Neural cell (in vitro differentiated cells): ENCODE measurements around the gene COG5. TPM values are rescaled to one million over a fixed set of nuclear protein-coding genes. Genes with fewer than 3 reads are reported as not detected.

Experiments
- H2AFZ ChIP-seq: fragments of 200-600, 300-800 bp; sonication (generic), shearing (Covaris generic); 2 replicates; pipeline ENCODE4 v1.6.0; 2014; ENCODE audit warnings: low read depth, mild to moderate bottlenecking, antibody characterized with exemption, low read length, moderate library complexity
- H3F3A ChIP-seq: fragments of 200-600 bp; shearing (Covaris generic); 2 replicates; pipeline ENCODE4 v1.6.1; 2016; ENCODE audit warnings: mild to moderate bottlenecking, moderate library complexity, mixed read lengths, antibody characterized with exemption, low read length; ENCODE audit not compliant: insufficient read depth, poor library complexity, severe bottlenecking
- H3K27ac ChIP-seq: fragments of 200-600, 300-800 bp; sonication (generic), shearing (Covaris generic); 2 replicates; pipeline ENCODE4 v1.5.1; 2014; ENCODE audit warnings: mild to moderate bottlenecking, low read length, moderate library complexity
- H3K27me3 ChIP-seq: fragments of 300-800, 200-600 bp; sonication (generic), shearing (Covaris generic); 2 replicates; pipeline ENCODE4 v1.6.0; 2014; ENCODE audit warnings: mild to moderate bottlenecking, low read depth, low read length, moderate library complexity; ENCODE audit not compliant: insufficient read depth
- H3K36me3 ChIP-seq: fragments of 300-800, 200-600 bp; sonication (generic), shearing (Covaris generic); 2 replicates; pipeline ENCODE4 v1.5.1; 2014; ENCODE audit warnings: mild to moderate bottlenecking, antibody characterized with exemption, low read length, moderate library complexity; ENCODE audit not compliant: insufficient read depth
- H3K4me2 ChIP-seq: fragments of 300-800, 200-600 bp; sonication (generic), shearing (Covaris generic); 2 replicates; pipeline ENCODE4 v1.6.0; 2014; ENCODE audit warnings: mild to moderate bottlenecking, low read length
- H3K4me3 ChIP-seq: fragments of 300-800, 200-600 bp; sonication (generic), shearing (Covaris generic); 2 replicates; pipeline ENCODE4 v1.5.1; 2014; ENCODE audit warnings: mild to moderate bottlenecking, low read length, moderate library complexity
- H3K79me2 ChIP-seq: fragments of 200-600 bp; shearing (Covaris generic); replicated peaks from 2 replicates; pipeline ENCODE4 v1.6.0; 2014; ENCODE audit warnings: mild to moderate bottlenecking, low read length, moderate library complexity; ENCODE audit not compliant: insufficient read depth
- H3K9ac ChIP-seq: fragments of 300-800, 200-600 bp; sonication (generic), shearing (Covaris generic); 2 replicates; pipeline ENCODE4 v1.6.1; 2016; ENCODE audit warnings: mild to moderate bottlenecking, low read length, mixed read lengths
- H3K9me2 ChIP-seq: fragments of 200-600 bp; shearing (Covaris generic); 2 replicates; pipeline ENCODE4 v1.6.1; 2016; ENCODE audit warnings: mild to moderate bottlenecking, low read length, mixed read lengths; ENCODE audit not compliant: insufficient read depth
- H3K9me3 ChIP-seq: fragments of 200-600, 300-800 bp; sonication (generic), shearing (Covaris generic); 2 replicates; pipeline ENCODE4 v1.6.1; 2016; ENCODE audit warnings: mild to moderate bottlenecking, mixed run types, low read length, moderate library complexity, mixed read lengths
- H4K20me1 ChIP-seq: fragments of 200-600 bp; shearing (Covaris generic); 2 replicates; pipeline ENCODE4 v1.6.1; 2016; ENCODE audit warnings: mild to moderate bottlenecking, mixed run types; ENCODE audit not compliant: insufficient read depth
- CTCF ChIP-seq: fragments of 450-650 bp; IDR thresholded peaks from 2 replicates; pipeline ENCODE4 v1.5.1; 2014; ENCODE audit warnings: antibody characterized with exemption, mild to moderate bottlenecking, moderate library complexity; ENCODE audit not compliant: poor library complexity, severe bottlenecking
- EP300 ChIP-seq: fragments of 450-650 bp; conservative IDR thresholded peaks from 2 replicates; pipeline ENCODE4 v1.6.1; 2014; ENCODE audit warnings: antibody characterized with exemption, mild to moderate bottlenecking, moderate library complexity; ENCODE audit not compliant: poor library complexity, severe bottlenecking
- EZH2 ChIP-seq: fragments of 200-600, 300-800 bp; shearing (Covaris generic), sonication (generic); IDR thresholded peaks from 2 replicates; pipeline ENCODE4 v1.6.1; 2014; ENCODE audit warnings: antibody characterized with exemption, low read length, borderline replicate concordance, mild to moderate bottlenecking; ENCODE audit not compliant: insufficient read depth, poor library complexity, severe bottlenecking
- MXI1 ChIP-seq: fragments of 450-650 bp; conservative IDR thresholded peaks from 2 replicates; pipeline ENCODE4 v1.6.1; 2014; ENCODE audit warnings: antibody characterized with exemption, mild to moderate bottlenecking; ENCODE audit not compliant: poor library complexity, severe bottlenecking
- POLR2AphosphoS5 ChIP-seq: IDR thresholded peaks from 2 replicates; pipeline ENCODE4 v1.6.1; 2012
- RAD21 ChIP-seq: fragments of 450-650 bp; conservative IDR thresholded peaks from 2 replicates; pipeline ENCODE4 v1.6.1; 2014; ENCODE audit warnings: antibody characterized with exemption, mild to moderate bottlenecking, moderate library complexity
- REST ChIP-seq: IDR thresholded peaks from 2 replicates; pipeline ENCODE4 v1.6.1; 2012; ENCODE audit warnings: borderline replicate concordance
- SMC3 ChIP-seq: fragments of 450-650 bp; conservative IDR thresholded peaks from 2 replicates; pipeline ENCODE4 v1.6.1; 2014; ENCODE audit warnings: antibody characterized with exemption, mild to moderate bottlenecking, moderate library complexity; ENCODE audit not compliant: poor library complexity
- TAF1 ChIP-seq: IDR thresholded peaks from 2 replicates; pipeline ENCODE4 v1.6.1; 2012; ENCODE audit warnings: low read depth
- polyA plus RNA-seq: library from polyadenylated mRNA; depleted of rRNA; stranded (reverse); fragments of >200 nt; gene quantifications from 2 replicates; pipeline ENCODE4 v1.2.3, GENCODE V29; 2014

Gene COG5
- polyA plus RNA-seq, 1 donor from 2014 or later, result 13.3 TPM

DNA sequence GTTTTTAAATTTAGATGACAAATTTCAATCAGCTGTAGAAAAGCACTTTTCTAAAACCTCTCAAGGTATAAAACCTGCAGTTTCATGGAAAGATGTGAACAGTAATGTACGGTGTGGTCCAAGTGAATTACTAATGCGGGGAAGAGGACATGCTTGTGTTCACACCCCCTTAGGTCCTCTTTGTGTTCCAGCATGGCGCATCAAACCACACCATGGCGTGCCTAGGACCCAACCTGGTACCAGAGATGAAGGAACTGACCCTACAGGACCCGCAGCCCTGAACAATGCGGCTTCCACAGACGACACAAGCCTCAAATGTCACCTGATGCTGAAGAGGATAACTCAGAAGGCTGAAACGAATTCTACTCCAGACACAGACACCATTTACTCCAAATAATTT lies 175.1 kb downstream of the COG5 start:
- Histone ChIP-seq H3K79me2 (no peaks in the 10 kb centered on the region), H3K27me3 (no peaks in the 10 kb centered on the region), H3K4me2 (no peak overlapping the region), H4K20me1 (no peaks in the 10 kb centered on the region), H3F3A (no peaks in the 10 kb centered on the region), H3K9me3 (no peaks in the 10 kb centered on the region), H3K36me3 (no peaks in the 10 kb centered on the region), H3K27ac (no peak overlapping the region), H3K9ac (no peak overlapping the region), H3K9me2 (no peaks in the 10 kb centered on the region), H2AFZ (no peak overlapping the region), H3K4me3 (no peak overlapping the region)
- TF ChIP-seq POLR2AphosphoS5, result no peak
- TF ChIP-seq SMC3, result no peak
- TF ChIP-seq EZH2, result no peak
- no peak for TF ChIP-seq EP300
- no peak for TF ChIP-seq TAF1
- no peak for TF ChIP-seq RAD21
- no peak for TF ChIP-seq MXI1
- TF ChIP-seq CTCF, result no peak
- no peak for TF ChIP-seq REST

GRCh38 chr7:107387573-107388219 lies 176.0 kb downstream of the COG5 start:
- Histone ChIP-seq H2AFZ (no peak overlapping the region), H3K9ac (no peak overlapping the region), H3K4me2 (no peak overlapping the region)

More at GRCh38 chr7:107387573-107388219, 176.0 kb downstream of the COG5 start:
- no peaks in the 10 kb centered on the region for H3K36me3 ChIP-seq
- no peaks in the 10 kb centered on the region for H3F3A ChIP-seq
- H3K4me3 ChIP-seq, result no peak overlapping the region
- H3K27ac ChIP-seq, result no peak overlapping the region
- no peaks in the 10 kb centered on the region for H3K9me2 ChIP-seq
- TF ChIP-seq MXI1 (no peak), REST (no peak)
- H4K20me1 ChIP-seq, result no peaks in the 10 kb centered on the region
- H3K9me3 ChIP-seq, result no peaks in the 10 kb centered on the region
- H3K79me2 ChIP-seq, result no peaks in the 10 kb centered on the region
- no peaks in the 10 kb centered on the region for H3K27me3 ChIP-seq
